GM23338 (cell line): ENCODE measurements around the gene RAB40C. TPM values are rescaled to one million over a fixed set of nuclear protein-coding genes. Genes with fewer than 3 reads are reported as not detected.

Experiments
- ATAC-seq: fragments of 200-7000 bp; cut with Tn5 transposase; 3 replicates; pipeline ENCODE4 v1.9.1; 2020
- DNase-seq: peaks from one replicate; pipeline ENCODE4 v3.0.0-alpha.2; 2015; ENCODE audit warnings: low spot score
- H2AFZ ChIP-seq: fragments of 200-600 bp; sonication (generic); 2 replicates; pipeline ENCODE4 v1.8.0; 2016; ENCODE audit warnings: antibody characterized with exemption, mild to moderate bottlenecking, moderate library complexity
- H3F3A ChIP-seq: fragments of 200-600 bp; sonication (generic); replicated peaks from 2 replicates; pipeline ENCODE4 v1.8.0; 2017; ENCODE audit warnings: antibody characterized with exemption, mixed run types, low read depth
- H3K27ac ChIP-seq: fragments of 200-600 bp; sonication (generic); 2 replicates; pipeline ENCODE4 v1.6.1; 2016; ENCODE audit warnings: low read depth
- H3K27me3 ChIP-seq: fragments of 200-600 bp; sonication (generic); 2 replicates; pipeline ENCODE4 v1.8.0; 2016; ENCODE audit warnings: mild to moderate bottlenecking, mixed run types, moderate library complexity; ENCODE audit not compliant: insufficient read depth
- H3K36me3 ChIP-seq: fragments of 200-600 bp; sonication (generic); 2 replicates; pipeline ENCODE4 v1.8.0; 2016; ENCODE audit warnings: mild to moderate bottlenecking; ENCODE audit not compliant: insufficient read depth
- H3K4me1 ChIP-seq: fragments of 200-600 bp; sonication (generic); 2 replicates; pipeline ENCODE4 v1.8.0; 2016; ENCODE audit warnings: mild to moderate bottlenecking, moderate library complexity; ENCODE audit not compliant: insufficient read depth
- H3K4me2 ChIP-seq: fragments of 200-600 bp; sonication (generic); 2 replicates; pipeline ENCODE4 v1.7.1; 2017; ENCODE audit warnings: mixed run types
- H3K4me3 ChIP-seq: fragments of 200-600 bp; sonication (generic); 2 replicates; pipeline ENCODE4 v1.6.1; 2016; ENCODE audit warnings: mixed run types
- H3K79me2 ChIP-seq: fragments of 200-600 bp; sonication (generic); replicated peaks from 2 replicates; pipeline ENCODE4 v1.8.0; 2017; ENCODE audit warnings: mild to moderate bottlenecking; ENCODE audit not compliant: insufficient read depth
- H3K9me2 ChIP-seq: fragments of 200-600 bp; sonication (generic); 2 replicates; pipeline ENCODE4 v1.8.0; 2017; ENCODE audit not compliant: insufficient read depth
- H4K20me1 ChIP-seq: fragments of 200-600 bp; sonication (generic); replicated peaks from 2 replicates; pipeline ENCODE4 v1.8.0; 2017; ENCODE audit warnings: mild to moderate bottlenecking; ENCODE audit not compliant: insufficient read depth
- H3K27ac Mint-ChIP-seq: 2 replicates; pipeline ENCODE4 v1.8.0; 2020; ENCODE audit warnings: inconsistent platforms, mild to moderate bottlenecking, moderate library complexity, mixed read lengths
- H3K27me3 Mint-ChIP-seq: 3 replicates; pipeline ENCODE4 v1.8.0; 2022; ENCODE audit warnings: low read depth, mild to moderate bottlenecking, moderate library complexity, mixed read lengths, inconsistent platforms; ENCODE audit not compliant: insufficient read depth, poor library complexity
- H3K36me3 Mint-ChIP-seq: 3 replicates; pipeline ENCODE4 v1.8.0; 2021; ENCODE audit warnings: low read depth, mild to moderate bottlenecking, inconsistent platforms, moderate library complexity, mixed read lengths
- H3K4me1 Mint-ChIP-seq: 3 replicates; pipeline ENCODE4 v1.8.0; 2020; ENCODE audit warnings: mild to moderate bottlenecking, inconsistent platforms, mixed read lengths
- H3K4me3 Mint-ChIP-seq: 3 replicates; pipeline ENCODE4 v1.8.0; 2021; ENCODE audit warnings: moderate library complexity, mild to moderate bottlenecking, inconsistent platforms, mixed read lengths
- H3K9me3 Mint-ChIP-seq: 3 replicates; pipeline ENCODE4 v1.8.0; 2020; ENCODE audit warnings: moderate library complexity, mild to moderate bottlenecking, inconsistent platforms, mixed read lengths
- CREB1 ChIP-seq: fragments of 250-450 bp; sonication (Bioruptor Pico); IDR thresholded peaks from 2 replicates; pipeline ENCODE4 v1.5.0; 2020; ENCODE audit warnings: low read depth, mild to moderate bottlenecking, moderate library complexity
- CTCF ChIP-seq, 2 experiments: fragments of 200-600 bp in 1 of 2; sonication (generic) in 1 of 2; conservative IDR thresholded peaks; 2 replicates each; pipeline versions ENCODE4 v1.5.1 to v1.6.1; 2016 to 2017; ENCODE audit warnings: antibody characterized with exemption in 2 of 2, low read depth in 2 of 2, mild to moderate bottlenecking in 2 of 2, moderate library complexity in 1 of 2
- NANOG ChIP-seq: IDR thresholded peaks from 2 replicates; pipeline ENCODE4 v1.6.1; 2016; ENCODE audit warnings: antibody characterized with exemption, borderline replicate concordance
- POLR2AphosphoS5 ChIP-seq: IDR thresholded peaks from 2 replicates; pipeline ENCODE4 v1.6.1; 2016; ENCODE audit warnings: antibody characterized with exemption, low read depth
- REST ChIP-seq: IDR thresholded peaks from one replicate; pipeline ENCODE4 v1.6.1; 2018; ENCODE audit warnings: antibody characterized with exemption; ENCODE audit not compliant: unreplicated experiment
- ZNF114 ChIP-seq: fragments of 250-450 bp; sonication (Bioruptor Pico); IDR thresholded peaks from 2 replicates; pipeline ENCODE4 v1.5.0; 2020; ENCODE audit warnings: mild to moderate bottlenecking, moderate library complexity
- ZNF331 ChIP-seq: fragments of 250-450 bp; sonication (Bioruptor Pico); IDR thresholded peaks from 2 replicates; pipeline ENCODE4 v1.5.0; 2020; ENCODE audit warnings: low read depth, mild to moderate bottlenecking, moderate library complexity
- polyA plus RNA-seq: library from polyadenylated mRNA; unstranded; fragments of >200 nt; fragmentation: Nextera tagmentation; extraction: Ambion mirVana; gene quantifications from 2 replicates; pipeline ENCODE4 v1.2.1, GENCODE V29; 2016
- total RNA-seq: library from RNA; depleted of rRNA; stranded (reverse); fragments of >200 nt; shearing (Covaris generic); gene quantifications from 2 replicates; pipeline ENCODE4 v1.2.3, GENCODE V29; 2014

Gene RAB40C
- total and polyA plus RNA-seq, 2 experiments from 2014 or later: 11.2 to 24.6 TPM

DNA sequence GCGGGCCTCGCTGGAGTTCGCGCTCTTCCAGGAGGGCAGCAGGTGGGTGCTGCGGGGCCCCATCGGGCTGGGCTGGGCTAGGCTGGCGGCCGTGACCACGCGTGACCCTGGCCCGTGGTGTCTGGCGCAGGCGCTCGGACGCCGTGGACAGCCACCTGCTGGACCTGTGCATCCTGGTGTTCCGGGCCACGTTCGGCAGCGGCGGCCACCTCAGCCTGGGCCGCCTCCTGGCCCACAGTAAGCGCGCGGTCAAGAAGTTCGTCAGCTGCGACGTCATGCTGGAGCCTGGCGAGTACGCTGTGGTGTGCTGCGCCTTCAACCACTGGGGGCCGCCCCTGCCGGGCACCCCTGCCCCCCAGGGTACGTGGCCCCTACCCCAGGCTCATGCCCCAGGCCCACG lies 37.7 kb upstream of the RAB40C start:
- Mint-ChIP-seq H3K4me1 (no peaks in the 10 kb centered on the region), H3K4me3 (no peak overlapping the region), H3K27me3 (peaks cover 2% of the 10 kb centered on the region), H3K36me3 (peaks cover 3% of the 10 kb centered on the region; the same call in 1 of the 3 replicates), H3K27ac (no peak overlapping the region), H3K9me3 (no peaks in the 10 kb centered on the region)
- Histone ChIP-seq H3K4me2 (no peak overlapping the region), H3K4me3 (no peak overlapping the region), H2AFZ (no peak overlapping the region), H3K27me3 (no peaks in the 10 kb centered on the region), H3K79me2 (no peaks in the 10 kb centered on the region), H3K36me3 (no peaks in the 10 kb centered on the region), H3K4me1 (no peaks in the 10 kb centered on the region), H3K9me2 (no peaks in the 10 kb centered on the region), H3F3A (0 out of 2 replicates have a peak, but pooled peaks cover 6% of the 10 kb centered on the region), H3K27ac (no peak overlapping the region), H4K20me1 (no peaks in the 10 kb centered on the region; the same call in 1 of the 2 replicates)
- no peak for DNase-seq
- ATAC-seq: no peak
- TF ChIP-seq CREB1 (CRISPR knock-in tag) (no peak), ZNF114 (CRISPR knock-in tag) (no peak), NANOG (no peak), CTCF (conservative IDR thresholded peaks at IDR 0.05; ENCODE audit: low read depth in 2 of 2) (no peak), POLR2AphosphoS5 (no peak), REST (no peak)

DNA sequence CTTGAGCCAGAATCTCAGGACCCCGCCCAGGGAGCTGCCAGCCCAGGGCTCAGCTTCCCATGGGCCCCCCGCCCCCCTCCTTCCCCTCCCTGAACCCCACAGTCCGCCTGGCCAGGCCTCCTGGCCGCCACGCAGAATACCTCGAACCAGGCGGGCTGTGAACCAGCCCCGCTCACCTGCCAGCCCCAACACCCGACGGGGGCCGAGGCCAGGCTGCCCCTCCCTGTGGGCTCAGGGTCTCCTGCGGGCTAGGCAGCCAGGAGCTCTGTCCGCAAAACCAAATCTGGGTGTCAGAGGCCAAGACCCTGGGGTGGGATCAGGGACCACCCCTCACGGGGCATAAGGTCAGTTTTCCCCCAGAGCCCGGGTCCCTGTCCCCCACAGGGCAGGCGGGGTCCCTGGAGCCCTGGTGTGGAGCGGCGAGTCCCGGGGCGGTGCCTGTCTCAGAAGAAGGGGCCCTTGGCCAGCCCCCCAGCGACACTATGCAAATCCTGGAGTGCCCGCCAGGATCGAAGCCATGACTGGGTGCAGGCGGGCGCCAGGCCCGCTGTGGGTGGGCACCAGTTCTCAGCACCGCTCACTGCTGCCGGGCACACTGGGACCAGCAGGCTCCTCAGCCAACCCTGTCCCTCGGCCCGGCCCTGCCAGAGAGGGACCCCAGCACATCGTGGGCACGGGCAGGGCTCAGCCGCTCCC lies 36.1 kb upstream of the RAB40C start:
- no peak for DNase-seq

More for the DNA sequence above, 36.1 kb upstream of the RAB40C start:
- Histone ChIP-seq H3K4me2 (no peak overlapping the region), H4K20me1 (no peaks in the 10 kb centered on the region; the same call in 1 of the 2 replicates), H3K4me3 (no peak overlapping the region), H3K27ac (no peak overlapping the region), H3K9me2 (no peaks in the 10 kb centered on the region), H2AFZ (no peak overlapping the region), H3K4me1 (no peaks in the 10 kb centered on the region), H3F3A (0 out of 2 replicates have a peak, but pooled peaks cover 5% of the 10 kb centered on the region), H3K27me3 (peaks cover 6% of the 10 kb centered on the region; the same call in 1 of the 2 replicates), H3K79me2 (no peaks in the 10 kb centered on the region), H3K36me3 (no peaks in the 10 kb centered on the region)
- H3K4me3 Mint-ChIP-seq: no peak overlapping the region
- H3K27me3 Mint-ChIP-seq: peaks cover 7% of the 10 kb centered on the region
- no peak for ATAC-seq
- H3K36me3 Mint-ChIP-seq: peaks cover 3% of the 10 kb centered on the region; the same call in 1 of the 3 replicates
- H3K27ac Mint-ChIP-seq: no peak overlapping the region
- no peaks in the 10 kb centered on the region for H3K9me3 Mint-ChIP-seq
- no peak for TF ChIP-seq ZNF331
- H3K4me1 Mint-ChIP-seq: no peaks in the 10 kb centered on the region
